Epithelial cell of prostate (primary cell): ENCODE results near the gene DCLK1.

Source experiments
- DNase-seq: peaks from one replicate; pipeline ENCODE4 v3.0.0-alpha.2; 2011; ENCODE audit warnings: low read depth, low spot score
- H3K27ac ChIP-seq: fragments of 450-650 bp; 2 replicates; pipeline ENCODE4 v1.5.1; 2017; ENCODE audit warnings: mild to moderate bottlenecking

The DCLK1 gene

DNA sequence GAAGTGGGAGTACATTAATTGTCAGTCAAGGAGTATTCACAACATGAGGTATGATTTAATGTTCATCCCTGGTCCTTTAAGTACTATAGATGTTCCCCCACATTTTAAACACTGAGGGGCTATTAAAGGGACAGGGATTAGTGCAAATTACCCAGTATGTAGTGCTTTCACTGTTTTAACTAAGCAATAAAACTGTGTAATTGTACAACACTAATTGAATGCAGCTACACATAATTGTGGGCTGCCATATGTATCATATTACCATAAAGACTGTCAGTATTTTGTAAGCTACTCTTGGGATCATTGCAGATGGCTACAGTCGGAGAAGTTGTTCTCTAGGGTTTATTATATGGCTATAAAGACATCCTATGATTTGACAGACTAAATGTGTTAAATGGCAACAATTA is 316.6 kb downstream of the DCLK1 start:
- DNase-seq: no peak
- H3K27ac ChIP-seq: no peak overlapping the region

GRCh38 chr13:35812736-35813135 is 318.4 kb downstream of the DCLK1 start:
- no peak overlapping the region for H3K27ac ChIP-seq
- DNase-seq: no peak

- no peak for DNase-seq
- no peak overlapping the region for H3K27ac ChIP-seq
Measured at GRCh38 chr13:35810321-35810720, 320.9 kb downstream of the DCLK1 start.

- H3K27ac ChIP-seq: no peak overlapping the region
- DNase-seq: no peak
Measured at GRCh38 chr13:35808846-35809245, 322.3 kb downstream of the DCLK1 start.

- no peak overlapping the region for H3K27ac ChIP-seq
- no peak for DNase-seq
Measured at GRCh38 chr13:35804901-35805300, 326.3 kb downstream of the DCLK1 start.

- no peak for DNase-seq
- no peak overlapping the region for H3K27ac ChIP-seq
Measured at GRCh38 chr13:35797991-35798390, 333.2 kb downstream of the DCLK1 start.

GRCh38 chr13:35797244-35797643 is 333.9 kb downstream of the DCLK1 start:
- DNase-seq: no peak
- H3K27ac ChIP-seq: no peak overlapping the region

GRCh38 chr13:35796623-35797022 is 334.6 kb downstream of the DCLK1 start:
- H3K27ac ChIP-seq: no peak overlapping the region
- no peak for DNase-seq

GRCh38 chr13:35794734-35795389 is 336.3 kb downstream of the DCLK1 start:
- no peak overlapping the region for H3K27ac ChIP-seq
- no peak for DNase-seq

DNA sequence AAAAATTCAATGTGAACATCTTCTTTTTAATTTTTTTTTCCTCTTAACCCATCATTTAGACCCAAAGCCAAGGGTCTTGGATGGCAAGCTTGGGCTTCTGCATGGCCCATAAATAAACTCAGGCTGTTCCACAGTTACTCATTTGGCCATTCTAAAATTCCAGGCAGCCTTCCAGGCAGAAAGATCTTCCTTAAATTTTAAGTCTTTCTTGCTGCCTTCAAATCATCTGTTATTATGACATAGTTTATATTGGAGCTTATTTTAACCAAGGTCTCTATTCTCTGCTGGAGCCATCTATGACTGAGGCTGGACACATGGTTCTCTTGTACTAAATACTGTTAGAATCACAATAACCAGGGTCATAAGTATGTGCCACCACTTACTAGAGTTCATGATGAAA is 337.4 kb downstream of the DCLK1 start:
- DNase-seq: no peak
- no peak overlapping the region for H3K27ac ChIP-seq

DNA sequence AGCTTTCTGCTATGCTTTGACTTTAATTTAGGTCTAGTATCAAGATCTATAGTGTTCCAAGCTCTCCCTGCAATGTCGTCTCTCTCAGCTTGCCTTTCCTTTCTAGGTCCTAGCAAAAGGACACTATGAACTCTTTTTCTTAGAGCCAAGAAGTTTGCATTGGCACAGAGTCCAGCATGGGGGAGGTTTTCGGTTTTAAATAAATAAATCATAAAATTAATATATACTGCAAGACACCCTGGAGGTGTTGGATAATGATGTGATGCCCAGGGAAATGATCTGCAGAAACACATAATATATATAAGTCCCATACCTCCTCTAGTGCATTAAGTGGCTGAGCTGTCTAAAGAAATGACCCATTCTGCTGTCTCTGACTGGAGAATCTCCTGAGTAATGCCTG is 338.3 kb downstream of the DCLK1 start:
- DNase-seq: no peak
- H3K27ac ChIP-seq: no peak overlapping the region

GRCh38 chr13:35792021-35792420 is 339.2 kb downstream of the DCLK1 start:
- no peak overlapping the region for H3K27ac ChIP-seq
- no peak for DNase-seq

DNA sequence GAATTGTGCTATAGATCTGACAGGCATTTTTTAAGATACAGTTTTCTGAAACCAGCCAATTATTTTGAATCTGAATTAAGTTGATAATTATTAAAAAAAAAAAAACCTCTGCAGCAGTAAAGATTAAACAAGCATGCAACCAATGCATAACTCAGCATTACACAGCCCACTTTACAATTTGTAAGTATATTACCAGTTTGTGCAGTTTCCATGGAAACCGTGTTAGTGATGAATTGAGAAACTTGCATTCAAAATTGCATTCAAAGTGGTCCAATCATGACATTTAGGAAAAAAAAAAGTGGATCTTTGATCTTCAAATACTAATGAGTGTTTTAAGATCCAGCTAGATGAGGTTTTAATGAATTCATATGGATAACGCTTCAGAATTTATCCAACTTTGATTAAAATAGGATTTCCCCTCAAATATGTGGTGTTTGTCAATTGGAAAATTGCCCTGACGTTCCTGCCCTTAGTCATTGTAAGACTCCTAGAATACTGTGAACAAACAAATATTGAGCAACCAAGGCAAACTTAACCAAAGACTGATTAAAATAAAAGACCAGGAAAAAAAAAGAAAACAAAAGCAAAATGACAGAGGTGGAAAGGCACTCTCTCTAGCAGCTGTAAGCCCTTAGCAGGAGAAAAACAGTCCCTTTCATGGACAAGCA is 339.9 kb downstream of the DCLK1 start:
- H3K27ac ChIP-seq: no peak overlapping the region
- no peak for DNase-seq

DNA sequence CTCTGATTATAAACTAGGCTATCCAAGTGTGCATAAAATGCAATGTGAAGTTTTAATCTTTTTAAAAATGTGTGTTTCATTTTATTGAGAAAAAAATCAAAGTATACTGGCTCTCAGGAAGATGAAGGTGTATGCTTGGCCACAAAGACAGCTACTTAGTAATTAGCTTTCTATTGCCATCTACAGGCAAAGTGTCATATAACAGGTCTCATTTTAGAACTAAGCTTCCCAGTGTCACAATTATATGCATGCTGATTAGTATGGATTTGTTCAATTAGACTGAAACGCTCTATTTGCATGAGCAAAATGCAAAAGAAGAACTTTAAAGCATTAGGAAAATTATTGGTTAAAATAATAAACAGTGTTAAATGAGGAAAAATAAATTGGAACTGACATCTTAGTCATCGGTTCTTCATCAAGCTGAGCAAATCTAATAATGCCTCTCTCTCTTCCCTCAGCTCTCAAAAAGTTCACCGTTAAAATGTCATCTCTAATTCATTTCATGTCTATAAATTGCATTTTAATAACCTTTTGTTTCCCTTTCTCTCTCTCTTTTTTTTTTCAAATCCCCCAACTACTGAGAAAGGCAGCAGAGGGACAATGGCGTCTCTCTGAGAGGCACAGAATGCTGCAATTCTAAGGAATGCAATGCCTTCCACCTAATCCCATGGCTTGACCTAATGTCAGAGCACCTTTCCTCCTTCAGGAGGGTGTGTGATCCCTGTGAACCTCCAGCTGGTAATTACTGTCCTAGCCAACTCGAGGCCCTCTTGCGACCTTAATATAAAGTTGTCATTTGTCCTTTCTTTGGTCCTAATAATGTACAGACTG is 341.6 kb downstream of the DCLK1 start:
- DNase-seq: no peak
- H3K27ac ChIP-seq: no peak overlapping the region

DNA sequence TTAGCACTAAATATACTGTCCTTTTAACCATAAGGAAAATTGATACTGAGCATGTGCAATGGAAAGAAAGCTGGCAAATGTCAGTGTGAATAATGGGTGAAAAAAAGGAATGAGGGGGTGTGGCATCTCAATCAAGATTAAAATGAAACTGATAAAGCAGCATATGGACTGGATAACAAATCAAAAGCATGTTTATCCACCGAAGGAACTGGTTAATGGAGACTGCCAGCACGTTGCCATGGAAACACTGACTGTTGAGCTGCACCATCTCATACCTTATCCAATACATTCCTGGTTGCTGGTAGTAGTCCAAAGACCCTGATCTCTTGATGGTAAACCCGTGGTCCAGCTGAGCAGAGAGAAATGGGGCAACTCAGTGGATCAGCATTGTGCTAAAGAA is 343.2 kb downstream of the DCLK1 start:
- no peak for DNase-seq
- no peak overlapping the region for H3K27ac ChIP-seq

DNA sequence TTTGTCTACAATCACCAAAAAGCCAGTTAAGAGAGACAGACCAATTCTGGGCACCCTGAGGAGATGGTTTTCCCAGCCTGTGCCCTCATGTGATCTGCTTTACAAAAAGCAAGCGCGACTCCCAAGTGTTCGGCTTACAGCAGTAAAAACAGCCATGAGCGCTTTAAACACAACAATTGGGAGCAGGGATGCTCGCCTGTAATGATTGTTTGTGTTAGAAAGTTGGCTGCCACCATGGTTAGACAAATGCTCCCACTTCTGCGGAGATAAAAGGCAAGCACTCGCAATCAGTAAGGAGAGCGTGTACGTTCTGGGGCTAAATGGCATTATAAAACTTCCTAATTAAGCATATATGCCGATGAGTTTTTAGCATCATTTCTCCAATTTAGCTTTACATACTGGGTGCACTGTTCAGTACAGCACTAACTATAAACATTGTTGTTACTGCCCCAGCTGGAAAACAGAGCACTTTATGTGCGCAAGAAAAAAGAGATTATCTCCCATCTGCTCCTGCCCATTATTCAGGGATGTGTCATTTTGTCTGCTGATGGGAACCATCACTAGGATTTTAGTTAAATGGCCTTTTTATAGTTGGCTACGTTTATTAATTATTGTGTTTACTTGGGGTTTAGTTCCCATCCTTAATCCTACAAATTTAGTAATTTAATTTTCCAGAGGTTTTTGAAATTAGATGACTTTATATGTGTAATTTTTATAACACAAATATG is 345.4 kb downstream of the DCLK1 start:
- no peak for DNase-seq

DNA sequence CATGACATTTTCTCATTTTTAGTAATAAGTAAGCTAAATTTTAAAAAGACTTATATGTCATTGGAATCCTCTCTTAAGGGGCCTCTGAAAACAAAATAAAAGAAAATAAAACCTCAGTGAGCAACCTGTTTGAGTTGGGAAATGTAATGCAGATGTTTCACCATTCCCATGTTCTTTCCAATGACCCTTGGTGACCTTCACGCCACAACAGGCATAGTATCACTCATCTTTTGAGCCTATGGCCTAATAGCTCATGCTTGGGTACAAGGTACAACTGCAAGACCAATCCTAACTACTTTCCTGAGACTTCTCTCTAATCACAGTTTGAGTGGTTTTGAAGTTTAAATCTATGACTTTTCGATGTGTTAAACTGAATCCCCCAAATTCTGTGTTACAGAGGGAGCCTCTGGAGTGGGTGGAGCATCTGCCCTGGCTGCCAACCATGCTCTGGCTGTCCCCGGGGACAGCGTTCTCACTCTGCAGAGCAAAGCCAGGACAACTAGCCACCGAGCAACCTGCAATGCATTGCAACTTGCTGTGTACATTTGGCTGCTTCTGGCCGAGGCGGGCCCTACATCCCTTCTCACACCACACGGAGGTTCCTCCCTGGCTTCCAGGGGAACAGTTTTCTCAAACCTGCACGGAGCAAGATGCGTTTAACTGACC is 346.8 kb downstream of the DCLK1 start:
- no peak overlapping the region for H3K27ac ChIP-seq
- no peak for DNase-seq

More for the DNA sequence above, 345.4 kb downstream of the DCLK1 start:
- no peak overlapping the region for H3K27ac ChIP-seq

- DNase-seq: no peak
- H3K27ac ChIP-seq: no peak overlapping the region
Measured at GRCh38 chr13:35782793-35783192, 348.4 kb downstream of the DCLK1 start.

DNA sequence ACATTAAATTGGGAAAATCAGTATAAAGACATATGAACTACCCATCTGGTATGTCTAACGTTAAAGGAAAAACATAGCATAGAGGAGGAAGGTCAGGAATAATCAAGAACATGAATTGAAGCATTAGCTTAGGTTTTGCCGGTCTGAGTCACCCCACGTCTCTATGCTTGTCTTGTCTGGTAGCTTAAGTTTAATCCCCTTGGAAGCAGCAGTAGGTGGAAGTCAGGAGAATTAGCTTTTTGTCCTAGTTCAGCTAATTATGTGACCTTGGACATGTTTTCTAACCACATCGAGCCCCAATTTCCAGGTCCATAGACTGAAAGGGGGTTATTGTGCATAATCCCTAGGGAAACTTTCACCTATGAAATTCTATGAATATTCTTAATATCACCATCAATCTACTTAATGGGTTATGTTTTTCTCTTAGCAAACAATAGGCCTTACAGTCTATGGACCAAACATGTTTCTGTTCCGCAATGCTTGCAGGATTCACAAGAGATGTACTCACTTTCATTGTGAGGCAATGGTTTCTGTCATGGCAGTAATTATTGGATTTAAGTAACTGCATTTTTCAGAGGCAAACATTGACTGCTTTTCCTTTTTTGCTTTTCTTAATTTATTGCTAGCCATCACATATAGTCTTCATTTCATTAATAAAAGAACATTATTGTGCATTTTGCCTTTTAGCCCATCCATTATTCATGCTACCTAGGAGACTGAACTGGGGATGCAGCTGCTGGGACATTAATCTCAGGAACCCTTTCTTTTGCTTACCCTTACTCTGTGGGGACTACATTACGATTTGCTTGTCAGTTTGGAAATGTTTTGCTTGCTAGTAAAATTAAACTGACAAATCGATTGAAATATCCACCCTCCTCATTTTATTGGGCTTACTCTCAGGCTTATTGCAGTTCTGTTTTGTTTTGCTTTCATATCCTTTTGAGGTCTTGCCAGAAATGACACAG is 349.9 kb downstream of the DCLK1 start:
- H3K27ac ChIP-seq: no peak overlapping the region
- no peak for DNase-seq
